GM18861 (cell line): ENCODE results near the gene CDCA3.
"Not testable (repeated sequence)": the region's sequence is repeated elsewhere in the genome, so short reads cannot be mapped to it uniquely, and the experiment has no call there.

Experiments
- ATAC-seq: cut with Tn5 transposase; IDR thresholded peaks from one replicate; pipeline ENCODE4 v1.9.1; 2021; ENCODE audit not compliant: unreplicated experiment

The CDCA3 gene

DNA sequence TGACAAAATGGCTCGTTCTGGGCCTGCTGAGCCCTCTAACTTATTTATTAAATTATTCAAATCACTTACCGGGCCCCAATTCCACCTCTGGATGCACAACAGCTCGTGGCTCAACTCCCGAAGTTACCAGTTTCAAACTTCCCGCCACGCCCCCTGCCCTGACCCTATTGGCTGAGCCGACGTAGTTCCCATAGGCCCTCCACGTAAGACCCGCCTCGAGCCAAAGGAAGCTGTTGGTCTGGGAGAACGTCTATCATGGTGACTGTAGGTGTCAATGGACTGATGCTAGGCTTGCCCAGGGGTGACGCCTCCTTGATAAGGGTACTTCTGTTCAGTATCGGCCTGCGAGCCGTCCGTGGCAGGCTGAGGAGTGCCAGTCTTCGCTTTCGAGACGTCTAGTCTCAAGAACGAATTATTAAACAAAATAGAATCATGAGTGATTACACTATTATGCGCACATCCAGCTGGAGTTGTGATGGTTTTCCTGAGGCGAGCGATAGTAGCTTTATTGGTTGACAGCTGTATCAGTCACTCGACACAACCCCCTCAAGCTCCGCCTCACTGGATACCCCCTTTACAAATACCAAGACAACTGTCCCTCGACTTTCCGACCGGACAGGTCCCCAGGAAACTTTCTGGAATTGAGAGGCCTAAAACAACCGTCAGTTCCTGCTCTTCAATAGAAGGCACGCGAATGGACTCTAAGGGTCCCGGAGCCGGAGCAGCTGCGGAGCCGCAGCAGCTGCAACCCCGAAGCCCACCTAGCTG, at the start of gene CDCA3:
Gene CDCA3 (minus strand): TSS at position 134 of the 768 bp plus-strand sequence. CDS start 334 bp downstream, outside the sequence.
- ATAC-seq, result peak; percentile 56

DNA sequence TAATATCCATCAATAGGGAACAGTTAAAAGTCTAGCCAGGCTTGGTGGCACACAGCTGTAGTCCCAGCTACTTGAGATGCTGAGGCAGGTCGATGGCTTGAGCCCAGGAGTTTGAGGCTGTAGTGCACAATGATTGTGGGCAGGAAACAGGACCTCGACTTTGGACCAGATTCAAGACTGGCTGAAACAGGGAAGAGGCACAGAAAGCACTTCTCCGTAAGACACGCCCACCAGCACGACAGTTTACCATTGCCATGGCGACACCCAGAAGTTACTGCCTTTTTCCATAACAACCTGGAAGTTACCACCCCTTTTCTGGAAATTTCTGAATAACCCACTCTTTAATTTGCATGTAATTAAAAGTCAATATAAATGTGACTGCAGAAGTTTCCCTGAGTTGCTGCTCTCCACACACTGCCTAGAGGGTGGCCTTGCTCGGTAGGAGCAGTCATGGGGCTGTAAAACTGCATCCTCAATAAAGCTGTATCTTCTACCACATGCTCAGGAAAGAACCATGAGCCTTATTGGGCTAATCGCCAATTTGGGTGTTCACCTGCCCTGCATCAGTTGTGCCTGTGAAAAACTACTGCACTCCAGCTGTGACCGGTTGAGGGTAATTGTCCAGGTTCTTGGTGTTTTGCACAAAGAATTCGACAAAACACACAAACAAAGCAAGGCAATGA, 48.9 kb upstream of the CDCA3 start:
- no peak for ATAC-seq

DNA sequence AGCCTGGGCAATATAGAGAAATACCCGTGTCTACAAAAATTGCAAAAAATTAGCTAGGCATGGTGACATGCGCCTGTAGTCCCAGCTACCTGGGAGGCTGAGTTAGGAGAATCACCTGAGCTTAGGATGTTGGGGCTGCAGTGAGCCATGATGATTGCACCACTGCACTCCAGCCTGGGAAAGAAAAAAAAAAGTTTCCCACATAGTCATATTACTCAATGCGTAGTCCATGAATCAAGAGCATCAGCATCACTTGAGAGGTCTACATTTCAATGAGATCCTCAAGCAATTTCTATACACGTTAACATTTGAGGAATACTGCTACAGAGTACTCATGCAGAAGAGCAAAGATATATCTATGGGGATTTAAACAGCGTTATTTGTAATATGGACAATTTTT, 48.3 kb upstream of the CDCA3 start:
- no peak for ATAC-seq

DNA sequence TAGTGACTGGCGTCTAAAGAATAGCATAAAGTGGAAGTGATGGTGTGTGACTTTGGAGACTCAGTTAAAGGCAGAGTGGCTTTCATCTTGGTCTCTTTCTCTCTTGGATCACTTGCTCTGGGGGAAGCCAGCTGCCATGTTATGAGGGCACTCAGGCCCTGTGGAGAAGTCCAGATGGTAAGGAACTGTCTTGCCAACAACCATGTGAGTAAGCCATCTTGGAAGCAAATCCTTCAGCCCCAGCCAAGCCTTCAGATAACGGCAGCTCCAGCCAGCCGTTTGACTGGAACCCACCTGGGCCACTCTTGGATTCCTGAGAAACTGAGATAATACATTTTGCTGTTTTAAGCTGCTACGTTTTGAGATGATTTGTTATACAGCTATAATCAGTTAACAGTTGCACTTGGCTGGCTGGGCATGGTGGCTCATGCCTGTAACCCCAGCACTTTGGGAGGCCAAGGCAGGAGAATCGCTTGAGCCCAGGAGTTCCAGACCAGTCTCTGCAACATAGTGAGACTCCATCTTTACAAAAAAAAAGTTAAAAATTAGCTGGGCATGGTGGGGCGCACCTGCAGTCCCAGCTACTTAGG, 45.9 kb upstream of the CDCA3 start:
- ATAC-seq, result no peak

DNA sequence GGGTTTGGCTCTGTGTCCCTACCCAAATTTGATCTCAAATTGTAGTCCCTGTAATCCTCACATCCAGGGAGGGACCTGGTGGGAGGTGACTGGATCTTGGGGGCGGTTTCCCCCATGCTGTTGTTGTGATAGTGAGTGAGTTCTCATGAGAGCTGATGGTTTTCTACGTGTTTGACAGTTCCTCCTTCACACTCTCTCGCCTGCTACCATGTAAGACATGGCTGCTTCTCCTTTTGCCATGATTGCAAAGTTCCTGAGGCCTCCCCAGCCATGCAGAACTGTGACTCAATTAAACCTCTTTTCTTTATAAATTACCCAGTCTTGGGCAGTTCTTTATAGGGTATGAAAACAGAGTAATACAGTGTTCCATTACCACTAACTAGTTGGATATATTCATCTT, 43.2 kb upstream of the CDCA3 start:
- no peak for ATAC-seq

DNA sequence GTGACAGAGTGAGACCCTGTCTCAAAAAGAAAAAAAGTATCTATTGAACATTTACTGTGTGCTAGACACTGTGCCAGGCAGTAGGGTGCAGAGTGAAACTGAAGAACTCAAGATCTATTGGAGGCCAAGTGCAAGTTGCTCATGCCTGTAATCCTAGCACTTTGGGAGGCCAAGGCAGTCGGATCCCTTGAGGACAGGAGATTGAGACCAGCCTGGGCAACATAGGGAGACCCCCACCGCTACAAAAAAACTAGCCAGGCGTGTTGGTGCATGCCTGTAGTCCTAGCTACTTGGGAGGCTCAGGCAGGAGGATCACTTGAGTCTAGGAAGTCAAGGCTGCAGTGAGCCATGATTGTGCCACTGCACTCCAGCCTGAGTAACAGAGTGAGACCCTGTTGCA, 41.6 kb upstream of the CDCA3 start:
- ATAC-seq, result not testable (repeated sequence)

DNA sequence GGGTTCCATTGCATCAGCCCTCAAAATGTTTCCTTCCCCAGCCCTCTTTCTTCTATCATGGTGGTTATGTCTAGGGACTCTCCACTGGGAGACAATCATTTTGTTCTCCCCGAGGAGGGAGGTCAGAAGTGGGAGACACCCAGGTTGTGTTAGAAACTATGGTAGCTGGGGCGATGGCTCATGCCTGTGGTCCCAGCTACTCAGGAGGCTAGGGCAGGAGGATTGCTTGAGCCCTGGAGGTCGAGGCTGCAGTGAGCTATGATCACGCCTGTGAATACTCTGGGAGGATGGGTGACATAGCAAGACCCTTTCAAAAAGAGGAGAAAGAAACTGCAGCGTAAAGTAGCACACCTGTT, 40.5 kb upstream of the CDCA3 start:
- ATAC-seq, result no peak

DNA sequence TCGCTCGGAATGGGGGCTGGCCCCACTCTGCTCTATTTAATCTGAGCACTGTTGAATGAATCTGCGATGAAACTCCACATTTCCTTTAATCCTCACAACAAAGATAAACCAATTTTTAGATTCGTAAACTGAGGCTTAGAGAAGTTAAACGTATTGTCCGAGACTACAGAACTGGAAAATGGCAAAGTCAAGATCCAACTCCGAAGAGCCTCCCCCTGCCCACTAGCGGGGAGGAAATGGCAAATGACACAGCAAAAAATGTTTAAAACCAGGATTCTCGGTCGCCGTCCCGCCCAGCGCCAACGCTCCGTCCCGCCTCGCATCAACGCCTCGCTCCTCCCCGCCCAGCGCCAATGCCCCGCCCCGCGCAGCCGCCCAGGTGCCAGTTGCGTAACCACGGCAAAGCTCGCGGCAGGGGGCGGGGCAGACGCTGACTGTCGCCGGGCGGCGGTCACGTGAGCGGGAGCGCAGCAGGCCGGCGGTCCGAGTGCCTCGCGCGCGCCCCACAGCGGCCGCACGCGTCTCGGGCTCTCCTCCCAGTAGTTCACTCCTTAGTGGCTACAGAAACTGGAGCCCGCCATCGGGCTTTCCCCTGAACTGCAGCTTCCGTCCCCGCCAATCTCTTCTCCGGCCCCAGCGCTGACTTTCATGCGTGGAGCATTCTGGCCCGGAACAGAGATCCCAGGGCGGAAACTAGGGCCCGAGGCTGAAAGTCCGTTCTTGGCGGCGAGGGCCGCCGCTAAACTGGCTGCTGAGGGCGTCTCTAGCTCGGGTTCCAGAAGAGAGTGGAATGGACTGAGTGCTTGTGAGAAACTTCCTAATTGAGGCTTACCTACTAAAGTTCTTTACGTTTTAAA, 39.9 kb upstream of the CDCA3 start:
- ATAC-seq, result peak; percentile 95

DNA sequence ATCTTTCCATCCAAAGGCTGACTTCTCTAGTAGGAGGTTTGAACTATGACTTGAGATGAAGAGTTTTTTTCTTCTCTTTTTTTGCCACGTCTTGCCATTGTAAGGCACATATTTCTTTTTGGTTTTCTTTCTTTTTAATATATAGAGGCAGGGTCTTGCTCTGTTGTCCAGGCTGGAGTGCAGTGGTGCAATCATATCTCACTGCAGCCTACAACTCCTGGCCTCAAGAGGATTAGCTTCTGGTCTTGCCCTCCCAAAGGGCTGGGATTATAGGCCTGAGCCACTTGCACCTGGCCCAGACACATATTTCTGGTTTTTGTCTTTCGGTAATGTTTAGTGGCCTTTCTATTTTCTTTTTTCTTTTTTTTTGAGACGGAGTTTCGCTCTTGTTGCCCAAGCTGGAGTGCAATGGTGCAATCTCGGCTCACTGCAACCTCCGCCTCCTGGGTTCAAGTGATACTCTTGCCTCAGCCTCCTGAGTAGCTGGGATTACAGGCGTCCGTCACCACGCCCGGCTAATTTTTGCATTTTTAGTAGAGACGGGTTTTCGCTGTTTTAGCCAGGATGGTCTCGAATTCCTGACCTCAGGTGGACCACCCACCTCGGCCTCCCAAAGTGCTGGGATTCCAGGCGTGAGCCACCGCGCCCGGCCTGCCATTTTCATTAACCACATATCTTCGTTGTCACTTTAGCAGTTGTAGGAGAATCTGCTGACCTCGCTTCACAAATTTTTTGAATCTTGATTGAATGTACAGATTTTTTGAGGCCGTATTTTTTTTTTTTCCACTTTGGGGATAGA, 38.9 kb upstream of the CDCA3 start:
- ATAC-seq, result not testable (repeated sequence)

DNA sequence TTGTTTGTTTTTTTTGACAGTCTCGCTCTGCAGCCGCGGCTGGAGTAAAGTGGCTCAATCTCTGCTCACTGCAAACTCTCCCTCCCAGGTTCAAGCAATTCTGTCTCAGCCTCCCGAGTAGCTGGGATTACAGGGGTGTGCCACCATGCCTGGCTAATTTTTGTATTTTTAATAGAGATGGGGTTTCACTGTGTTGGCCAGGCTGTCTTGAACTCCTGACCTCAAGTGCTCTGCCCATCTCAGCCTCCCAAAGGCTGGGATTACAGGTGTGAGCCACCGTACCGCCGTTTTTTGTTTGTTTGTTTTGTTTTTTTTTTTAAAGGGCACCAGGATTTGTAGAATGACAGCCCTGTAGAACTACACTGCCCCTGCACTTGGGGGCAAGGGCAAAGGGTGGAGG, 37.7 kb upstream of the CDCA3 start:
- ATAC-seq, result not testable (repeated sequence)

DNA sequence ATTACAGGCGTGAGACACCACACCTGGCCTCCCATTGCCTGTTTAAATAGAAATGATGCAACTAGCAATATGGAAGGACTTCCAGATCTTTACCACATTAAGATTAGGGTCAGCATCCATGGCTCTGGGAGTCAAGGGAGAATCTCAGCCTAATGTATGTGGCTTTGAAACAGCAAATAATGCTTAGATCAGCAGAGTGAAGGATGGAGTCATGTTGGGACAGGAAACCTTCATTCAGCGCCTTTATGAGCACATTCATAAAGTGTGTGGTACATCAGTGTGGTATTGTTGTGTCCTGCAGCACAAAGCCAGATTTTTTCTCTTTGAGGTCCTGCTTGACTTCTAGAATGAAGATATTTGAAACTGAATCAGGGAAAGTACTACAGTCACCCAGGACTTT, 37.3 kb upstream of the CDCA3 start:
- no peak for ATAC-seq

DNA sequence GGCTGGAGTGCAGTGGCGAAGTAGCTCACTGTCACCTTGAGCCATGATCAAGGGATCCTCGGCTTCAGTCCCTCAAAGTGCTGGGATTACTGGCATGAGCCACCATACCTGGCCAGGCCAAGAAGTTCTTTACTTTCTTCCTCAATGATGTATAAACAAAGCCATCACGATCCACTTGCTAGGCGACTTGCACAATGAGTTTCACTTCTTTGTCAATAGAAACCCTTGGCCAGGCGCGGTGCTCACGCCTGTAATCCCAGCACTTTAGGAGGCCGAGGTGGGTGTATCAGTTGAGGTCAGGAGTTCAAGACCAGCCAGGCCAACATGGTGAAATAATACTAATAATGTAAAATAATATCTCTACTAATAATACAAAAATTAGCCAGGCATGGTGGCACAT, 36.4 kb upstream of the CDCA3 start:
- ATAC-seq, result no peak

DNA sequence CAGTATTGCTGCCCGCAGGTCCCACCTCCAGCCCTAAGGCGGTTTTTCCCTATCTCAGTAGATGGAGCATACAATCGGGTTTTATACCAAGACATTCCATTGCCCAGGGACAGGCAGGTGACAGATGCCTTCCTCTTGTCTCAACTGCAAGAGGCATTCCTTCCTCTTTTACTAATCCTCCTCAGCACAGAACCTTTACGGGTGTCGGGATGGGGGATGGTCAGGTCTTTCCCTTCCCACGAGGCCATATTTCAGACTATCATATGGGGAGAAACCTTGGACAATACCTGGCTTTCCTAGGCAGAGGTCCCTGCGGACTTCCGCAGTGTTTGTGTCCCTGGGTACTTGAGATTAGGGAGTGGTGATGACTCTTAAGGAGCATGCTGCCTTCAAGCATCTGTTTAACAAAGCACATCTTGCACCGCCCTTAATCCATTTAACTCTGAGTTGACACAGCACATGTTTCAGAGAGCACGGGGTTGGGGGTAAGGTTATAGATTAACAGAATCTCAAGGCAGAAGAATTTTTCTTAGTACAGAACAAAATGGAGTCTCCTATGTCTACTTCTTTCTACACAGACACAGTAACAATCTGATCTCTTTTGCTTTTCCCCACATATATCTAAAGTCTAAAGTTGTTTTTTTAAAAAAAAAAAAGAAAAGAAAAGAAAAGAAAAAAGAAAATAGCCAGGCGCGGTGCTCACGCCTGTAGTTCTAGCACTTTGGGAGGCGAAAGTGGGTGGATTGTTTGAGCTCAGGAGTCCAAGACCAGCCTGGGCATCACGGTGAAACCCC, 35.3 kb upstream of the CDCA3 start:
- ATAC-seq, result not testable (repeated sequence)

DNA sequence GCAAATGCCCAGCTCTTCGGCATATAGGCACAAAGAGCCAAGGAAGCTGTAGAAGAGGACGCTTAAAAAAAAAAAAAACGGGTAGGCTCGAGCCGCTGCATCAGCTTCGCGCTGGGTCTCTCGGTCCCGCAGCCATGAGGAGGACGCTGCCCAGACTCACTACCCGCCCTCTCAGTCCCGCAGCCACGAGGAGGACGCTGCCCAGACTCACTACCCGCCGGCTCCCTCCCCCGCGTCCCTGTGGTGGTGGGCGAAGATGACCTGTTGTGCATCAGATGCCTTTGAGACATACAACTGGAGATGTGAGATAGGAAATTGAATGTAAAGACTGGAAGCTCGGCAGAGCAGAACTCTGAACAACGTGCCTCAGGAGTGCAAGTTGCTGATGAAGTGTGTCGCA, 33.5 kb upstream of the CDCA3 start:
- ATAC-seq, result no peak

DNA sequence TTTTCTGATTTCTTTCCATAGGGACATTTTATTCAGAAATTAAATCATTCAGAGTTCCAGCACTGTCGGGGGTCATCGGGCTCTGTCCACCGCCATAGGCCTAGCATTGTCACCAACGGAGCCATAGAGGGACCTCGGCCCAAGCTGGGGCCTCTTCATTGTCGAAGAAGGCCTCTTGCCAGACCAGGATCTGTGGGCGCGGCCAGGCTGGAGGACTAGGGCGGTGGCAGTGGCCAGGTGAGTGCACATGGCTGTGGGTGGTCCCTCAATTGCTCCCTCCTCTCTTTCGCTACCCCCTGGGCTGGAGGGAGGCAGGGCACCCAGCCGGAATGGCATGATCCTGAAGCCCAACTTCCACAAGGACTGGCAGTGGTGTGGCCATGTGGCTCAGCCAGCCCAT, 32.6 kb upstream of the CDCA3 start:
- no peak for ATAC-seq

DNA sequence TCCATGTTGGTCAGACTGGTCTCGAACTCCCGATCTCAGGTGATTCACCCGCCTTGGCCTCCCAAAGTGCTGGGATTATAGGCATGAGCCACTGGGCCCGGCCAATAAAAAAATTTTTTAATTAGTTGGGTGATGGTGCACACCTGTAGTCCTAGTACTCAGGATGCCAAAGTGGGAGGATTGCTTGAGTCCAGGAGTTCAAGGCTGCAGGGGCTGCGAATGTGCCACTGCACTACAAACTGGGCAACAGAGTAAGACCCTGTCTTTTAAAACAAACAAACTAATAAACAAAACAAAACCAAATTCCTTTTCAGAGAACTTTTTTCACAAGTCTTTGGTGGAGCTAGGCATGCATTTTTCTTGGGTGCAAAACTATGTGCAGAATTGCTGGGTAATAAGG, 32.2 kb upstream of the CDCA3 start:
- no peak for ATAC-seq

DNA sequence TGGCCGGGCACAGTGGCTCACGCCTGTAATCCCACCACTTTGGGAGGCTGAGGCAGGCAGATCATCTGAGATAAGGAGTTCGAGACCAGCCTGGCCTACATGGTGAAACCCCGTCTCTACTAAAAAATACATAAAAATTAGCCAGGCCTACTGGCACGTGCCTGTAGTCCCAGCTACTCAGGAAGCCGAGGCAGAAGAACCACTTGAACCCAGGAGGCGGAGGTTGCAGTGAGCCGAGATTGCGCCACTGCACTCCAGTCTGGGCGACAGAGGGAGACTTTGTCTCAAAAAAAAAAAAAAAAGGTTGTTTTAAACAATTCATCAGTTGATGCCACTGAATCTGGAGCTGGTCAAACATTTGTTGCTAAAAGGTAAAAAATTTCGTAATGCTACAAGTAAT, 28.7 kb upstream of the CDCA3 start:
- not testable (repeated sequence) for ATAC-seq

DNA sequence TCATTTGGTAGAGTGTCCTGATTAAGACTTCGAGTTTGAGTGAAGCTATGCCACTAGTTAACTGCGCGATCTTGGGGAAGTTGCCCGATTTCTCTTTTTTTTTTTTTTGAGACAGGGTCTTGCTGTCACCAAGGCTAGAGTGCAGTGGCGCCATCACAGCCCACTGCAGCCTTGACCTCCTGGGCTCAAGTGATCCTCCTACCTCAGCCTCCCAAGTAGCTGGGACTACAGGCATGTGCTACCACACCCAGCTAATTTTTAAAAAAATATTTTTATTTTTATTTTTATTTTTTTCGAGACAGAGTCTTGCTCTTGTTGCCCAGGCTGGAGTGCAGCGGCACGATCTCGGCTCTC, 22.9 kb upstream of the CDCA3 start:
- not testable (repeated sequence) for ATAC-seq

DNA sequence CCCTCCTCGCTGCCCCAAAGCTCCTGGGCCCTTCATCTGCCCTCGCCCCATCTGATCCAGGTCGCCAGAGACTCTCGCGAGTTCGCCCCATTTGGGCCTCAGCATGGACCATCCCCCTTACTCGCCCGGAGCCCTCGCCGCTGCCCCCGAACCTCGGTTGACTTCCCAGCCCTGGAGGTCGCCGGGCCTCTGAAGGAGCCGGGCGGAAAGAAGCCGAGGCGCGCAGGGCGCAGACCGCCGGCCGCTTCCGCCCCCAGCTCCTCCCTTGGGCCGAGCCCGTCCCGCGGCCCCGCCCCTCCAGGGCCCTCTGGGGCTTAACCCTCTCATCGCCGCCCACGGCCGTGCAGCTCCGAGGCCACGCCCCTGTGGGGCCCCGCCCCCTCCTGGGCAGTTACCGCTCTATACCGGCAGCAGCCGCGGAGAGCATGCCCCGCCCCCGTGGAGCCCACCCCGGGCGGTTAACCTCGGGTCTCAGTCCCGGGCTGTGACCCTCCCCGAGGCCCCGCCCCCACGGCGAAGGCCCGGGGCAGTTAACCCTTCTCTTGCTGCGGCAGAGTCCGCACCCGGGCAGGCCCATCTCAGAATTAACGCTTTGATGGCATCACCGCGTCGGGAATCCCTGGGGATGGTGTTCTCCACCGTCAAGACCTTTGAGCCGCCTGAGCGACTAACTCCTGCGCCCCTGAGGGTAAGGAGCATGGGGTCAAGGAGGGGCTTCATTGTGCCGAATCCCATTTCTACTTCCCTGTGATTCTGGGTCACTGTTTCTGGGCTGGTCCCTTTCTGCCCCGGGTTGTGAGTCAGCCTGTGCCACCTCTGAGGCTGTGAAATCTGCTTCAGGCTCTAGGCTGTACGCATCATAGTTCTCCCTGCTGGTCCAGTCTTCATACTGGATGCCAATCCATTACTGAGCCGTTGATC, 22.3 kb upstream of the CDCA3 start, which contains the start of gene SPSB2:
Gene SPSB2 (minus strand): TSS at position 210 of the 921 bp plus-strand sequence. CDS start 402 bp downstream, outside the sequence.
- peak; percentile 56 for ATAC-seq
